A549 (cell line): ENCODE data around the gene CRISPLD2. TPM values are rescaled to one million over a fixed set of nuclear protein-coding genes. Genes with fewer than 3 reads are reported as not detected.
A peak's percentile ranks its signal among the peaks of the same experiment; 100 is the strongest.

Source experiments
- ATAC-seq, 2 experiments: fragments of 200-7000 bp in 1 of 2; fragments of >200 bp in 1 of 2; cut with Nextera tagmentation in 1 of 2; cut with Tn5 transposase in 1 of 2; 3 replicates each; pipeline versions ENCODE4 v1.8.0 to v1.9.1; 2018 to 2020; ENCODE audit warnings: mild to moderate bottlenecking in 1 of 2, moderate library complexity in 1 of 2
- CTCF ChIA-PET: fragments of 300-600 bp; sonication (Branson Sonifier 250); formaldehyde crosslinking; extraction: SDS; loops from one replicate; lab custom pipeline; 2021; ENCODE audit warnings: antibody characterized with exemption, inconsistent platforms; lab: Yijun Ruan, JAX
- POLR2A ChIA-PET: fragments of 350-600 bp; formaldehyde crosslinking; extraction: SDS; loops from one replicate; lab custom pipeline; 2021; ENCODE audit warnings: antibody characterized with exemption, inconsistent platforms; lab: Yijun Ruan, JAX
- DNase-seq, 2 experiments: peaks; one replicate each; pipeline versions ENCODE4 v3.0.0 to v3.0.0-alpha.2; 2011 to 2016; ENCODE audit warnings: low read depth in 1 of 2, low spot score in 1 of 2
- FAIRE-seq: peaks from 2 replicates; lab custom pipeline; 2011; peaks lifted over from hg19 to GRCh38; lab: Jason Lieb, UNC
- H3K27ac ChIP-seq, 2 experiments: fragments of >200 bp; sonication (Bioruptor Twin); formaldehyde crosslinking; 3 replicates each; pipeline ENCODE4 v1.5.1; 2016 to 2017
- H3K4me1 ChIP-seq: fragments of >200 bp; sonication (Bioruptor Twin); formaldehyde crosslinking; 3 replicates; pipeline ENCODE4 v1.6.1; 2016
- H3K4me2 ChIP-seq: fragments of >200 bp; sonication (Bioruptor Twin); formaldehyde crosslinking; 3 replicates; pipeline ENCODE4 v1.6.1; 2016
- H3K4me3 ChIP-seq: fragments of >200 bp; sonication (Bioruptor Twin); formaldehyde crosslinking; 3 replicates; pipeline ENCODE4 v1.5.1; 2016
- H3K9me3 ChIP-seq: fragments of >200 bp; sonication (Bioruptor Twin); formaldehyde crosslinking; 3 replicates; pipeline ENCODE4 v1.6.1; 2016
- CBX2 ChIP-seq: fragments of 200-600 bp; sonication (generic); IDR thresholded peaks from 2 replicates; pipeline ENCODE4 v1.6.1; 2016; ENCODE audit warnings: low read depth, mild to moderate bottlenecking, borderline replicate concordance
- CEBPB ChIP-seq, 2 experiments: fragments of >200 bp in 1 of 2; sonication (Bioruptor Twin) in 1 of 2; formaldehyde crosslinking in 1 of 2; IDR thresholded peaks; 2 replicates each; pipeline ENCODE4 v1.6.1; 2012 to 2016
- CHD2 ChIP-seq: fragments of 150-350 bp; IDR thresholded peaks from 2 replicates; pipeline ENCODE4 v1.6.1; 2014; ENCODE audit warnings: low read length; ENCODE audit not compliant: partially characterized antibody
- CHD4 ChIP-seq: fragments of 200-600 bp; sonication (generic); IDR thresholded peaks from 2 replicates; pipeline ENCODE4 v1.6.1; 2016; ENCODE audit warnings: antibody characterized with exemption, mild to moderate bottlenecking, borderline replicate concordance
- ELK1 ChIP-seq: fragments of 150-350 bp; IDR thresholded peaks from 2 replicates; pipeline ENCODE4 v1.6.1; 2014; ENCODE audit warnings: low read depth, mild to moderate bottlenecking, low read length
- EP300 ChIP-seq, 2 experiments: fragments of >200 bp; sonication (Bioruptor Twin); formaldehyde crosslinking; IDR thresholded peaks; 2 replicates in 1 of 2; 3 replicates in 1 of 2; pipeline ENCODE4 v1.6.1; 2016 to 2017
- FOSB ChIP-seq: fragments of 250-450 bp; sonication (Bioruptor Pico); IDR thresholded peaks from 2 replicates; pipeline ENCODE4 v1.5.0; 2020; ENCODE audit warnings: mild to moderate bottlenecking, moderate library complexity
- GATA3 ChIP-seq: IDR thresholded peaks from 2 replicates; pipeline ENCODE4 v1.6.1; 2012; ENCODE audit warnings: borderline replicate concordance
- HEYL ChIP-seq: fragments of 250-450 bp; sonication (Bioruptor Pico); IDR thresholded peaks from 2 replicates; pipeline ENCODE4 v1.8.0; 2021; ENCODE audit warnings: mild to moderate bottlenecking, moderate library complexity
- HMGXB4 ChIP-seq: fragments of 250-450 bp; sonication (Bioruptor Pico); IDR thresholded peaks from 2 replicates; pipeline ENCODE4 v1.5.0; 2021; ENCODE audit warnings: mild to moderate bottlenecking, moderate library complexity, borderline replicate concordance
- JUNB ChIP-seq: fragments of >200 bp; sonication (Bioruptor Twin); formaldehyde crosslinking; IDR thresholded peaks from 2 replicates; pipeline ENCODE4 v1.6.1; 2016
- MAZ ChIP-seq: fragments of 150-350 bp; IDR thresholded peaks from 2 replicates; pipeline ENCODE4 v1.6.1; 2014; ENCODE audit warnings: antibody characterized with exemption, low read depth, low read length, borderline replicate concordance
- NFE2L2 ChIP-seq: fragments of 150-350 bp; conservative IDR thresholded peaks from 2 replicates; pipeline ENCODE4 v1.6.1; 2014; ENCODE audit warnings: low read length
- NPAS2 ChIP-seq: fragments of 250-450 bp; sonication (Bioruptor Pico); IDR thresholded peaks from 2 replicates; pipeline ENCODE4 v1.8.0; 2022; ENCODE audit warnings: mild to moderate bottlenecking, moderate library complexity, borderline replicate concordance
- RARB ChIP-seq: fragments of 250-450 bp; sonication (Bioruptor Pico); IDR thresholded peaks from 2 replicates; pipeline ENCODE4 v1.8.0; 2021; ENCODE audit warnings: mild to moderate bottlenecking, moderate library complexity
- RCOR1 ChIP-seq: fragments of 150-350 bp; IDR thresholded peaks from 2 replicates; pipeline ENCODE4 v1.6.1; 2014; ENCODE audit warnings: antibody characterized with exemption, low read length, low read depth
- WGBS: methylation state at CpG from one replicate; pipeline ENCODE4 v1.1.6; 2017; ENCODE audit errors: missing lambda C conversion rate; 5-methylcytosine and 5-hydroxymethylcytosine counted together
- polyA plus RNA-seq, 4 experiments: library from polyadenylated mRNA; depleted of rRNA in 3 of 4; stranded (reverse); fragments of >200 nt; fragmentation: RNase III in 1 of 4; extraction: RNeasy Plus Mini Kit Qiagen cat#74134 plus additional on column Dnase treatment in 1 of 4; gene quantifications; 2 replicates in 3 of 4; 3 replicates in 1 of 4; pipeline ENCODE4 v1.2.3, GENCODE V29; 2011 to 2017
- TF ChIP-seq, protein P1 (sequence below): fragments of 450-650 bp; IDR thresholded peaks from 2 replicates; pipeline ENCODE4 v1.6.1; 2014; ENCODE audit warnings: antibody characterized with exemption
- TF ChIP-seq, protein P2 (sequence below): IDR thresholded peaks from 2 replicates; pipeline ENCODE4 v1.6.1; 2012

The CRISPLD2 gene
- polyA plus RNA-seq, 2 of the 4 experiments (the other 2 are of a cell fraction) = 0.85 to 1.6 TPM

GRCh38 chr16:84794186-84794585 lies 25.6 kb upstream of the CRISPLD2 start:
- H3K27ac ChIP-seq = no peak overlapping the region
- CTCF ChIA-PET = interaction anchor here (0.8 to 3.9 kb wide), 6 partner anchors 40 to 176 kb away, joined by 3 to 18 read pairs (median 4); no protein-coding TSS in a partner anchor
- H3K9me3 ChIP-seq = no peaks in the 10 kb centered on the region

GRCh38 chr16:84794626-84795025 lies 25.2 kb upstream of the CRISPLD2 start:
- Histone ChIP-seq H3K4me3 (no peak overlapping the region), H3K27ac (no peak overlapping the region), H3K4me1 (no peaks in the 10 kb centered on the region), H3K4me2 (no peak overlapping the region), H3K9me3 (no peaks in the 10 kb centered on the region)
- DNase-seq = no peak
- CTCF ChIA-PET = interaction anchor here (0.9 to 3.9 kb wide), 4 partner anchors 30 to 158 kb away, joined by 3 to 18 read pairs (median 3); no protein-coding TSS in a partner anchor
- 94% methylated on average over 19 of the region's 19 CpGs for WGBS
- TF ChIP-seq HMGXB4 (no peak), RARB (no peak), CBX2 (no peak), HEYL (CRISPR knock-in tag) (no peak), ELK1 (no peak), NFE2L2 (no peak), RCOR1 (no peak), GATA3 (no peak), EP300 (IDR thresholded peaks at IDR 0.05) (no peak), FOSB (no peak), MAZ (no peak), JUNB (no peak)
- TF ChIP-seq, protein P1, sequence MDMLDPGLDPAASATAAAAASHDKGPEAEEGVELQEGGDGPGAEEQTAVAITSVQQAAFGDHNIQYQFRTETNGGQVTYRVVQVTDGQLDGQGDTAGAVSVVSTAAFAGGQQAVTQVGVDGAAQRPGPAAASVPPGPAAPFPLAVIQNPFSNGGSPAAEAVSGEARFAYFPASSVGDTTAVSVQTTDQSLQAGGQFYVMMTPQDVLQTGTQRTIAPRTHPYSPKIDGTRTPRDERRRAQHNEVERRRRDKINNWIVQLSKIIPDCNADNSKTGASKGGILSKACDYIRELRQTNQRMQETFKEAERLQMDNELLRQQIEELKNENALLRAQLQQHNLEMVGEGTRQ = no peak
- TF ChIP-seq, protein P2, sequence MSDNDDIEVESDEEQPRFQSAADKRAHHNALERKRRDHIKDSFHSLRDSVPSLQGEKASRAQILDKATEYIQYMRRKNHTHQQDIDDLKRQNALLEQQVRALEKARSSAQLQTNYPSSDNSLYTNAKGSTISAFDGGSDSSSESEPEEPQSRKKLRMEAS = no peak
- no peak for ATAC-seq
- POLR2A ChIA-PET = no interaction called here
- no peak for FAIRE-seq

More at GRCh38 chr16:84794186-84794585, 25.6 kb upstream of the CRISPLD2 start:
- POLR2A ChIA-PET = no interaction called here
- no peak for ATAC-seq
- no peak for DNase-seq
- no peaks in the 10 kb centered on the region for H3K4me1 ChIP-seq
- no peak for FAIRE-seq
- H3K4me3 ChIP-seq = no peak overlapping the region
- TF ChIP-seq NPAS2 (no peak), CHD2 (no peak), CHD4 (no peak)
- no peak overlapping the region for H3K4me2 ChIP-seq
- 89% methylated on average over 6 of the region's 6 CpGs for WGBS

GRCh38 chr16:84795329-84796053 lies 24.3 kb upstream of the CRISPLD2 start:
- TF ChIP-seq CEBPB (IDR thresholded peaks at IDR 0.05) (peak; percentile 27 to 74; a peak in 3 of 4 replicates), FOSB (no peak)
- TF ChIP-seq, all 56 proteins: peak for 1
- no peak for DNase-seq
- no peak for FAIRE-seq
- Histone ChIP-seq H3K4me1 (no peaks in the 10 kb centered on the region), H3K4me2 (no peak overlapping the region), H3K9me3 (no peaks in the 10 kb centered on the region), H3K4me3 (no peak overlapping the region), H3K27ac (no peak overlapping the region)
- 85% methylated on average over 22 of the region's 22 CpGs for WGBS
- no peak; a peak in 1 of 6 replicates for ATAC-seq
- CTCF ChIA-PET = interaction anchor here (0.9 to 1.4 kb wide), 3 partner anchors 31 to 129 kb away, joined by 3 read pairs; no protein-coding TSS in a partner anchor
- POLR2A ChIA-PET = no interaction called here
